ENCODE results near the gene ICAM5. TPM values are rescaled to one million over a fixed set of nuclear protein-coding genes. Genes with fewer than 3 reads are reported as not detected.
"Not testable (repeated sequence)": the region's sequence is repeated elsewhere in the genome, so short reads cannot be mapped to it uniquely, and the experiment has no call there.

ICAM5 gene, protein sequence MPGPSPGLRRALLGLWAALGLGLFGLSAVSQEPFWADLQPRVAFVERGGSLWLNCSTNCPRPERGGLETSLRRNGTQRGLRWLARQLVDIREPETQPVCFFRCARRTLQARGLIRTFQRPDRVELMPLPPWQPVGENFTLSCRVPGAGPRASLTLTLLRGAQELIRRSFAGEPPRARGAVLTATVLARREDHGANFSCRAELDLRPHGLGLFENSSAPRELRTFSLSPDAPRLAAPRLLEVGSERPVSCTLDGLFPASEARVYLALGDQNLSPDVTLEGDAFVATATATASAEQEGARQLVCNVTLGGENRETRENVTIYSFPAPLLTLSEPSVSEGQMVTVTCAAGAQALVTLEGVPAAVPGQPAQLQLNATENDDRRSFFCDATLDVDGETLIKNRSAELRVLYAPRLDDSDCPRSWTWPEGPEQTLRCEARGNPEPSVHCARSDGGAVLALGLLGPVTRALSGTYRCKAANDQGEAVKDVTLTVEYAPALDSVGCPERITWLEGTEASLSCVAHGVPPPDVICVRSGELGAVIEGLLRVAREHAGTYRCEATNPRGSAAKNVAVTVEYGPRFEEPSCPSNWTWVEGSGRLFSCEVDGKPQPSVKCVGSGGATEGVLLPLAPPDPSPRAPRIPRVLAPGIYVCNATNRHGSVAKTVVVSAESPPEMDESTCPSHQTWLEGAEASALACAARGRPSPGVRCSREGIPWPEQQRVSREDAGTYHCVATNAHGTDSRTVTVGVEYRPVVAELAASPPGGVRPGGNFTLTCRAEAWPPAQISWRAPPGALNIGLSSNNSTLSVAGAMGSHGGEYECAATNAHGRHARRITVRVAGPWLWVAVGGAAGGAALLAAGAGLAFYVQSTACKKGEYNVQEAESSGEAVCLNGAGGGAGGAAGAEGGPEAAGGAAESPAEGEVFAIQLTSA
- polyA plus RNA-seq (2012; ENCODE audit: insufficient read depth, insufficient read length): 11.3 TPM

- no peak for DNase-seq (ENCODE audit: low read depth, low spot score)
- peak within 1 kb of the TSS; percentile 57 for H3K4me3 ChIP-seq (ENCODE audit: low read length)
Observed at GRCh38 chr19:10289836-10290356, at the start of gene ICAM5. TSS of gene ICAM5 (plus strand) at chr19:10289952. CDS start at chr19:10290044, 92 bp downstream.

DNA sequence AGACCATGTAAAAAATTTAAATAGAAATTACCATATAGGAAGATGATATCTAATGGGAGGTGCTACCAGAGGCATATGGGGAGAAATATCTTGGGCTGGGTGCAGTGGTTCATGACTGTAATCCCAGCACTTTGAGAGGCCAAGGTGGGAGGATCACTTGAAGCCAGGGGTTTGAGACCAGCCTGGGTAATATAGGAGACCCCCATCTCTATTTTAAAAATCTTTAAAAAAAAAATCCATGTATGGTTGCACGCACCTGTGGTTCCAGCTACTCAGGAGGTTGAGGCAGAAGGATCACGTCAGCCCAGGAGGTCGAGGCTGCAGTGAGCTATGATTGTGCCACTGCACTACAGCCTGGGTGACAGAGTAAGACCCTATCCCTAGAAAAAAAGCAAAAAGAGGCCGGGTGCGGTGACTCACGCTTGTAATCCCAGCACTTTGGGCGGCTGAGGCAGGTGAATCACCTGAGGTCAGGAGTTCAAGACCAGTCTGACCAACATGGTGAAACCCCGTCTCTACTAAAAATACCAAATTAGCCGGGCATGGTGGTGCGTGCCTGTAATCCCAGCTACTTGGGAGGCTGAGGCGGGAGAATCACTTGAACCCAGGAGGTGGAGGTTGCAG lies 47.8 kb upstream of the ICAM5 start:
- DNase-seq (ENCODE audit: low read depth, low spot score); H3K4me3 ChIP-seq (ENCODE audit: low read length): not testable (repeated sequence)

DNA sequence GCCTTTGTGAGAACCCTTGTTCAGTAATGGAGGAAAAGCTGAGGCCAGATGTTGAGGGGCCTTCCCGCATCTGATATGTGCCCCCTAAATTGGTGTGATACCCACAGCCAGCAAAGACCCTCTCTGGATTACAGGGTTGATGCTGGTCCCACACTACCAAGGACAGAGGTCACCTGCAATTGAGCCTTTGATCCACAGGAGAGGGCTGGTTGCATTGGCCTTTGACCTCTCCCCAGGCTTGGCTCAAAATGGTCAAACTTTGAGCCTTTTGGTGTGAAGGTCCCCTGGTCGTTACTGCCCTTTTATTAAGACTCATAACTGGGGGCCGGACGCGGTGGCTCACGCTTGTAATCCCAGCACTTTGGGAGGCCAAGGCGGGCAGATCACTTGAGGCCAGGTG lies 46.1 kb upstream of the ICAM5 start:
- no peak for DNase-seq (ENCODE audit: low read depth, low spot score)
- H3K4me3 ChIP-seq (ENCODE audit: low read length): no peak overlapping the region

GRCh38 chr19:10245189-10245939 lies 44.4 kb upstream of the ICAM5 start:
- H3K4me3 ChIP-seq (ENCODE audit: low read length): no peak overlapping the region
- no peak for DNase-seq (ENCODE audit: low read depth, low spot score)

DNA sequence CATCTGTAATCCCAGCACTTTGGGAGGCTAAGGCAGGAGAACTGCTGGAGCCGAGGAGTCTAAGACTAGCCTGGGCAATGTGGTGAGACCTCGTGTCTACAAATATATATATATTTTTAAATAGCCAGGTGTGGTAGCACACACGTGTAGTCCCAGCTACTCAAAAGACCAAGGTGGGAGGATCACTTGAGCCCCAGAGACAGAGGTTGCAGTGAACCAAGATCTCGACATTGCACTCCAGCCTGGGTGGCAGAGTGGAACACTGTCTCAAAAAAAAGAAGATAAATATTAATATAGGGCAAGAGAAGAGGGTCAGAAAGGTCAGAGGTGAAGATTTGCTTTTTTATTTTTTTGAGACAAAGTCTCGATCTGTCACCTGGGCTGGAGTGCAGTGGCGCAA lies 43.2 kb upstream of the ICAM5 start:
- no peak for DNase-seq (ENCODE audit: low read depth, low spot score)
- no peak overlapping the region for H3K4me3 ChIP-seq (ENCODE audit: low read length)

GRCh38 chr19:10251792-10252694 lies 37.7 kb upstream of the ICAM5 start, which contains the start of gene MRPL4:
TSS of gene MRPL4 (plus strand) at chr19:10252214. CDS start at chr19:10252254, 40 bp downstream.
- peak; percentile 99 for DNase-seq (ENCODE audit: low read depth, low spot score)
- H3K4me3 ChIP-seq (ENCODE audit: low read length): peak within 1 kb of the TSS; percentile 94

- H3K4me3 ChIP-seq (ENCODE audit: low read length): peak overlapping the region; percentile 94
- no peak for DNase-seq (ENCODE audit: low read depth, low spot score)
Observed at GRCh38 chr19:10252707-10253106, 37.0 kb upstream of the ICAM5 start.

GRCh38 chr19:10254244-10254643 lies 35.5 kb upstream of the ICAM5 start:
- no peak overlapping the region for H3K4me3 ChIP-seq (ENCODE audit: low read length)
- DNase-seq (ENCODE audit: low read depth, low spot score): no peak

DNA sequence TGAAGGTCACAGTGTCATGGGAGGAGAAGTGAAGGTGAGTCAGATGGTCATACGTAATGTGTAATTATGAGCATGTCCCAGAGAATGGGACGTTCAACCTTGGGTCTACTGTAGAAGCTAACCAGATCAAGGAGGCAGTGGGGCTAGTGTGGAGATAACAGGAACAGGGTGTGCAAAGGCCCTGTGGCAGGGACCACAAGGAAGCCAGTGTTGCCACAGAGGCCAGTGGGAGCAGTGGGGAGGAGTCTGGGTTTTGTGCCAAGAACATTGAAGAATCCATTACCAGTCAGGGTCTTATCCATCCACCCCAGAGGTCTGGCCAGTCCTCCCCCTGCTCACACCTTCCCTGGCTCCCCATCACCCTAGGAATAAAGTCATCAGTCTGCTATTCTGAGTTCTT lies 34.4 kb upstream of the ICAM5 start:
- DNase-seq (ENCODE audit: low read depth, low spot score): no peak
- no peak overlapping the region for H3K4me3 ChIP-seq (ENCODE audit: low read length)

DNA sequence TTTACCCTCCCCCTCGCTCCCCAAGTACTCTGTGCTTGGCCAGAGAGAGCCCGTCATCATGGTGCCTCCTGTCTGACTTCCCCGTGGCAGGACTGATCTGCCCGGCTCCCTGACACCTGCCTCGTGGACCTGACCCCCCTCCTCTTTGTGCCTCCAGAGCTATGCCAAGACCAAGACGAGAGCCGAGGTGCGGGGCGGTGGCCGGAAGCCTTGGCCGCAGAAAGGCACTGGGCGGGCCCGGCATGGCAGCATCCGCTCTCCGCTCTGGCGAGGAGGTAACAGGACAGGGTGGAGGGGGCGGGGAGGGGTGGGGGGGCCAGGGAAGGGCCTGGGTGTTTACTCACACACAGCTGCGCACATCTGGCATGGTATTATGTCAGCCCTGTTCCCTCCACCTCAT lies 33.2 kb upstream of the ICAM5 start:
- no peak for DNase-seq (ENCODE audit: low read depth, low spot score)
- H3K4me3 ChIP-seq (ENCODE audit: low read length): no peak overlapping the region

DNA sequence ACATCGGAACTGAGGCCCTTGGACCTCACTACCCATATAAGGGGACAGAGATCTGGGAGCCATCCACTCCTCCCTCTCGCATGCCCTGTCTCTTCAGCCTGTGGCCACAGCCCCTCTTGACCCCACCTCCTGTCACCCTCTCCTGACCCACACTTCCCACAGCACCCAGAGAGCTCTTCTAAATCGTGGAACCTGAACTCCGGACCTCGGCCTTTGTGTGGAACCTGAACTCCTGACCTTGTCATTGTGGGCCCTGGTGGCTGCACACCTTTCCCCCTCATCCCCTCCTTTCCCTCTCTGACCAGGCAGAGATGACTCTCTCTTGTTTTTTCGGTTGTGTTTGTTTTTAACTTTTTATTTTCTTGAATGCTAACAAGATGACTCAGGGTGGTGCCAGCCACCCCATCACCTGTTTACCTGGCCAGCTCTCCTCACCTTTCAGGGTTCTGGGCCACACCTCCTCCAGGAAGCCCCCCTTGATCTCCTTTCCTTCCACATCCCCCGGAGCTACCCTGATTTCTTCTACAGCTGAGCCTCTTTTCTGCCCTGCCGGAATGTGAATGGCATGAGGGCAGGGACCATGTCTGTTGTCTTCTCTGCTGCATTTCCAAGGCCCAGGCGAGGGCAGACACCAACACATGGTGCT lies 32.7 kb upstream of the ICAM5 start:
- no peak for DNase-seq (ENCODE audit: low read depth, low spot score)
- no peak overlapping the region for H3K4me3 ChIP-seq (ENCODE audit: low read length)

GRCh38 chr19:10258080-10258710 lies 31.6 kb upstream of the ICAM5 start:
- no peak for DNase-seq (ENCODE audit: low read depth, low spot score)
- H3K4me3 ChIP-seq (ENCODE audit: low read length): no peak overlapping the region

DNA sequence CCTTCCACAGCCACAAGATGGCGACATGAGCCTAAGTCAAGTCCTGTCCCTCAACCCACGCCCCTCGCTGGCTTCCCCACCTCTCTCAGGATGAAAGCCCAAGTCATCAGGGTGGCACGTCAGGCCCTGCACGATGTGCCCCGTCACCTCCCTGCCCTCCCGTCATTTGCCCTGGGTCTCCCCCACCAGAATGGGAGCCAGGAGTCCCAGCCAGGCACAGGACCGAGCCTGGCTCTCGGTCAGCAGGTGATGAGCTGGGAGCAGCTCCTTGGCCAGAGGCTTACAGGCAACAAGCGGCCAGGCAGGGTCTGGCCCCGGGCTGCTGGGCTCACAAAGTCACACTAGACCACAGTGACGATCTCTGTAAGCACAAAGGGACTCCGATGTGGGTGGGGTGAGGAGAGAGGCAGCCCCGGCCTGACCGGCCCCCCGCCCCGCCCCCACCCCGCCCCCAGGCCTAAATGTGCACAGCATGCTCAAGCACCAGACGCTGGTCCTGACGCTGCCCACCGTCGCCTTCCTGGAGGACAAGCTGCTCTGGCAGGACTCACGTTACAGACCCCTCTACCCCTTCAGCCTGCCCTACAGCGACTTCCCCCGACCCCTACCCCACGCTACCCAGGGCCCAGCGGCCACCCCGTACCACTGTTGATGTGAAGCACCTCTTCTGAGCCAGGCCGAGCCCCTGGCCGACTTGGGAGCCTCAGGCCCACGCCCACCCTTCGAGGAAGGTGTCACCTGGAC lies 30.4 kb upstream of the ICAM5 start:
- DNase-seq (ENCODE audit: low read depth, low spot score): peak; percentile 90
- no peak overlapping the region for H3K4me3 ChIP-seq (ENCODE audit: low read length)

- no peak overlapping the region for H3K4me3 ChIP-seq (ENCODE audit: low read length)
- no peak for DNase-seq (ENCODE audit: low read depth, low spot score)
Observed at GRCh38 chr19:10260141-10260584, 29.6 kb upstream of the ICAM5 start.

DNA sequence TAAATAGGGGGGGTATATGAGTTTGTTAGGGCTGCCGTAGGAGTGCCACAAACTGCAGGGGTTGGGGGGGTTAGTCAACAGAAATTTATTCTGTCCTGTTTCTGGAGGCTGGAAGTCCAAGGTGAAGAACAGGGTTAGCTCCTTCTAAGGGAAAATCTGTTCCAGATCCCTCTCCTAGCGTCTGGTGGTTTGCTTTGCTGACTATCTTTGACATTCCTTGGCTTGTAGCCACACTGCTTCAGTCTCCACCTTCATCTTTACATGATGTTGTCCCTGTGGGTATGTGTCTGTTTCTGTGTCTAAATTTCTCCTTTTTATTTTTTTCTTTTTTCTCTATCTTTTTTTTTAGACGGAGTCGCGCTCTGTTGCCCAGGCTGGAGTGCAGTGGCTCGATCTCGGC lies 27.0 kb upstream of the ICAM5 start:
- no peak overlapping the region for H3K4me3 ChIP-seq (ENCODE audit: low read length)
- DNase-seq (ENCODE audit: low read depth, low spot score): no peak

DNA sequence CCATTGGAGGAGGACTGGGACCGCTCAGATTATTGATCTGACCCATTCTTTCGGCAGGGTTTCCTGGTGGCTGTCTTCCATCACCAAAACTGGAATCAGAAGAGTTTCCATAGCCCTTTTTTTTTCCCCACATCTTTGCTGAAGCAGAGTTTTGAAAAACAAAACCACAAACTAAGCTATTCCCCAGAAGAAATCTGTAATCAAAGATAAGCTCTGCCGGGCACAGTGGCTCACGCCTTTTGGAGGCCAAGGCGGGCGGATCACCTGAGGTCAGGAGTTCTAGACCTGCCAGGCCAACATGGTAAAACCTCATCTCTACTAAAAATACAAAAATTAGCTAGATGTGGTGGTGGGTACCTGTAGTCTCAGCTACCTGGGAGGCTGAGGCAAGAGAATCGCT lies 23.0 kb upstream of the ICAM5 start:
- H3K4me3 ChIP-seq (ENCODE audit: low read length): no peak overlapping the region
- no peak for DNase-seq (ENCODE audit: low read depth, low spot score)
